Measurements from ENCODE around the gene CPED1.

The CPED1 gene

DNA sequence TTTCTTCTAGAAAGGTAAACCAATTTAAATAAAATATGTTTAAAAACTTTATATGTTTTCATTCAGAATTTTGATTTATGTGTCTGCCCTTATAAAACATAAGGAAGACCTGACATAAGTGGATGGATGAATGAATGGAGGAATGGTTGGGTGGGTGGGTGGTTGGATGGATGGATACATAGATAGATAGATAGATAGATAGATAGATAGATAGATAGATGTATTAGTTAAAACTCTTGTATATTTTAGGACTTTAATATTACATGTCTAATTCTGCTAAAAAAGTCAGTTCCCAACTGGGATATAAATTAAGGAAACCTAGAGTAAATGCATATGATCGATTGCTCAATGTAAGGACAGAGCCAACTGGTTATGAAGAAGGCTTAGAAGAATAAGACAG is 184.0 kb downstream of the CPED1 start:
- DNase-seq (ENCODE audit: insufficient read length, low spot score) (no peak), FAIRE-seq (no peak)
- TF ChIP-seq, protein P1, sequence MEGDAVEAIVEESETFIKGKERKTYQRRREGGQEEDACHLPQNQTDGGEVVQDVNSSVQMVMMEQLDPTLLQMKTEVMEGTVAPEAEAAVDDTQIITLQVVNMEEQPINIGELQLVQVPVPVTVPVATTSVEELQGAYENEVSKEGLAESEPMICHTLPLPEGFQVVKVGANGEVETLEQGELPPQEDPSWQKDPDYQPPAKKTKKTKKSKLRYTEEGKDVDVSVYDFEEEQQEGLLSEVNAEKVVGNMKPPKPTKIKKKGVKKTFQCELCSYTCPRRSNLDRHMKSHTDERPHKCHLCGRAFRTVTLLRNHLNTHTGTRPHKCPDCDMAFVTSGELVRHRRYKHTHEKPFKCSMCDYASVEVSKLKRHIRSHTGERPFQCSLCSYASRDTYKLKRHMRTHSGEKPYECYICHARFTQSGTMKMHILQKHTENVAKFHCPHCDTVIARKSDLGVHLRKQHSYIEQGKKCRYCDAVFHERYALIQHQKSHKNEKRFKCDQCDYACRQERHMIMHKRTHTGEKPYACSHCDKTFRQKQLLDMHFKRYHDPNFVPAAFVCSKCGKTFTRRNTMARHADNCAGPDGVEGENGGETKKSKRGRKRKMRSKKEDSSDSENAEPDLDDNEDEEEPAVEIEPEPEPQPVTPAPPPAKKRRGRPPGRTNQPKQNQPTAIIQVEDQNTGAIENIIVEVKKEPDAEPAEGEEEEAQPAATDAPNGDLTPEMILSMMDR (IDR thresholded peaks at IDR 0.05; ENCODE audit: insufficient read depth, missing control alignments), result no peak

DNA sequence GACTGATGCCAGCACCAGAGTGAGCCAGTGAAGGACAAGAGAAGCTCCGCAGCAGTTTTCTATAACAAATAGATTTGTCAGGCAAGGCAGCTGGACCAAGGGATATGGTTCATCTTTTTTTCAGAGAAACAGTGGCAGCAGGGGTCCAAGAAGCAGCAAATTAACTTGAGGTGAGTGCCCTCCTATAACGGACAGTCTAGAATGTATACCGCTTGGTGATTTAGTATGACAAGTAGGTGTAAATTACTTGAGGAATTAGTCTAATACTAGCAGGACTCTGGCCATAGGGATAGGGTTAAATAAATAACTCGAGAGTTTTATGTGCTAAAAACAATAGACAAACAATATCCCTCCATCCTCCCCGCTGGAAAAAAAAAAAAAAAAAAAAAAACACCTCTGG is 187.3 kb downstream of the CPED1 start:
- DNase-seq (ENCODE audit: insufficient read length, low spot score) (no peak), FAIRE-seq (no peak)

DNA sequence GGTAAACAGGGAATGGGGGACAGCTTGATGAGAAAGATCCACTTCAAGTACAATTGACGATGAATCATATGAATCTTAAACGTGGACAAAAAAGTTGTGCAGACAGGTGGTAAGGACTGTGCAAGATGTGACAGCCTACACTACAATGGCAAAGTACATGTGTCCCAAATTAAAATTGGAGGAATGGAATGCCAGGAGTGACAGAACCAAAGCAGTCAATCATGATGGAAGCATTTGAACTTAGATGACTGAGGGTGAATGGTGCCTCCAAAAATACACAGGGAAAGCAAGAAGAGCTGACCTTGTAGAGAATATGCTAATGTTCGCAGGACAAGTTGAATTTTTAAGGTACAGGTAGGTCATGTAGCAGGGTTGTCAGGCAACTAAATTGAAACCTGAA is 189.9 kb downstream of the CPED1 start:
- no peak for DNase-seq (ENCODE audit: insufficient read length, low spot score)
- FAIRE-seq, result no peak

More for the DNA sequence above, 187.3 kb downstream of the CPED1 start:
- TF ChIP-seq, protein P1 (IDR thresholded peaks at IDR 0.05; ENCODE audit: insufficient read depth, missing control alignments), result no peak

DNA sequence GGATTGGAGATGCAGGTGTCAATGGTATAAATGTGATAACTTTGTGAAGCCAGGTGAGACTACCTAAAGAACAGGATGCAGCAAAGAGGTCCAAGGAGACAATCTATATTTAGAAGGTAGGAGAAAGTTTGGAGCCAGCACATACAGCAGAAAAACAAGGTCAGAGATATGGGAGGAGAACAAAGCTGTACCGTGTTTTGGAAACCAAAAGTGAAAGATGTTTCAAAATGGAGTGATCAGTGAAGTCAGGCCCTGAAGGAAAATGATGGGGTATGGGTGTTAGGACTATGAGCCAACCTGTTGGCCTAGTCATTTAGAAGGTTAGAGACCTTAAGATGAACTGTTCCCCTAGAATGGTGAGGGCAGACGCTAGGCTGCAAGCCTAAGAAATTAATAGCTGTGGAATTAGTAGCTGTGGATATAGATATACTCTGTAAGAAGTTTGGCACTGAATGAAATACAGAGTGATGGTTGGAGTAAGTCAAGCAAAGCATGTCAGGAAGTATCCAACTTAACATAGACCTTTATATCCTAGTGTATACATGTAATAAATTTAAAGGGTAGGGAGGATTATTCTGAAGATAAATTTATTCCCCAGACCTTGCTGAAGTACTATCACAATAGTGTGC is 190.5 kb downstream of the CPED1 start:
- FAIRE-seq, result no peak
- no peak for DNase-seq (ENCODE audit: insufficient read length, low spot score)
- TF ChIP-seq, protein P1 (IDR thresholded peaks at IDR 0.05; ENCODE audit: insufficient read depth, missing control alignments), result no peak

More for the DNA sequence above, 189.9 kb downstream of the CPED1 start:
- TF ChIP-seq, protein P1 (IDR thresholded peaks at IDR 0.05; ENCODE audit: insufficient read depth, missing control alignments), result no peak

DNA sequence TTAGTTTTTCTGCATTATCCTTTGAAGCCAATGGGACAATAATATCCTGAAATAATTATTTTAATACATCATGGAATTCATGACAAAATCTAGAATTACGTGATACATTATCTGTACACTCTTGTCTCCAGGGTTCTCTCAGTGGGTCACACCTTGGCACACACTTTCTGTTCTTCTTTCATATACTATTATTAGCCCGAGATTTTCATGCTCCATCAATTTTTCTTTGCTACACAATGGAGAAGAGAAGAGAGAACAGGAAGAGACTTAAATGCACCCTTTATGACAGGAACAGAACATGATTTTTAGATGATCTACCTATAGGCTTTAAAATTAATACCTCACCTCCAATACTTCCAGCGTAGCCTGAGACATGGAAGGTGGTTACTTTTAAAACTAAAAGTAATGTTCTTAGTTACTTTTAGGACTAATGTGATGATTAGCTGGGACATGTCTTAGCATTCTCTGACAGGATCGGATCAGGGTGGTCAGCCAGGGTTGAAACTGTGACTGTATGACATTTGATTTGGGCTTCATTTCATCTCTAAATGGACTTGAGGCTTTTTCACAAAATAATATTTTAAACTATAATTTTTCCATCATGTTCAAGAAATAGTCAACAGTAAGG is 192.0 kb downstream of the CPED1 start:
- no peak for FAIRE-seq
- TF ChIP-seq, protein P1 (IDR thresholded peaks at IDR 0.05; ENCODE audit: insufficient read depth, missing control alignments), result no peak
- DNase-seq (ENCODE audit: insufficient read length, low spot score), result no peak

DNA sequence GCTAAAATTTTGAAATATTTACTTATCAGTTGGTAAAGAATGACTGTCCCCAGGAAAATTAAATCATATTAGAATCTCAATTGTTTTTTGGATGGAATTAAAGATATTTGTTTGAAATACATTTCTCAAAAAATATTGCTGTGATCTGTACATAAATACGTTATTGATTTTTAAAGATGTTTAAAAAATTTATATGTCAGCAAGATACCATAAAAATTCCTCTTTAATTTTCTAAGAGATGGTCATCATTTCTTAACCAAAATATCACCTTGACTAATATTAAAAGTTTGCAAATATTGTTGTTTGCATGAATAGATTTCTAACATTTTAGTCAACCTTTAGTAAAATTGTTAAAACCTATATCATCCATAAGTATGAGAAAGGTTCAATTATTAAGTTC is 192.8 kb downstream of the CPED1 start:
- DNase-seq (ENCODE audit: insufficient read length, low spot score) (no peak), FAIRE-seq (no peak)
- TF ChIP-seq, protein P1 (IDR thresholded peaks at IDR 0.05; ENCODE audit: insufficient read depth, missing control alignments), result no peak

DNA sequence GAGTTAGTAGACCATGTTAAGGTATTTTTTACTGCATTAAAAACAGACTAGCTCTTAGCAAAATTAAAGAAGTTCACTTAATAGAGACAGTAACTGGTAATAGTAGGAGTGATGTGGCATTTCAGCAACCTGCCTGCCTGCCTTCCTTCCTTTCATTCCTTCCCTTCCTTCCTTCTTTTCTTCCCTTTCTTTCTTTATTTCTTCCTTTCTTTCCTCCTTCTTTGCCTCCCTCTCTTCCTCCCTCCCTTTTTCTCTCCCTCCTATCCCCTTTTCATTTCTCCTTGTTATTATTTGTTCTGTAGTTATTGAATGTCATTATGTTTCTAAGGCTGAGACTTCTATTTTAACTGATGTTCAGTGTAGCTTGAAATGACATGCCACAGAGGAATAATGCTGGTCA is 193.8 kb downstream of the CPED1 start:
- DNase-seq (ENCODE audit: insufficient read length, low spot score), result no peak
- TF ChIP-seq, protein P1 (IDR thresholded peaks at IDR 0.05; ENCODE audit: insufficient read depth, missing control alignments), result no peak
- no peak for FAIRE-seq
